HG03469 (cell line): ENCODE measurements around the gene CRYGA.
"Not testable (repeated sequence)": the region's sequence is repeated elsewhere in the genome, so short reads cannot be mapped to it uniquely, and the experiment has no call there.

Source experiments
- ATAC-seq: cut with Tn5 transposase; IDR thresholded peaks from one replicate; pipeline ENCODE4 v1.9.1; 2021; ENCODE audit warnings: mild to moderate bottlenecking, moderate library complexity, moderate number of reproducible peaks; ENCODE audit not compliant: unreplicated experiment

The CRYGA gene

GRCh38 chr2:208164951-208165755, 1.8 kb upstream of the CRYGA start:
- no peak for ATAC-seq

GRCh38 chr2:208156439-208156838, 7.0 kb downstream of the CRYGA start:
- ATAC-seq = no peak

GRCh38 chr2:208153156-208153555, 10.2 kb downstream of the CRYGA start:
- ATAC-seq = no peak

GRCh38 chr2:208150956-208151355, 12.4 kb downstream of the CRYGA start:
- ATAC-seq = no peak

- no peak for ATAC-seq
Measured at GRCh38 chr2:208150094-208150493, 13.3 kb downstream of the CRYGA start.

- no peak for ATAC-seq
Measured at GRCh38 chr2:208148803-208149202, 14.6 kb downstream of the CRYGA start.

- no peak for ATAC-seq
Measured at GRCh38 chr2:208147759-208148158, 15.6 kb downstream of the CRYGA start.

- ATAC-seq = no peak
Measured at GRCh38 chr2:208147008-208147407, 16.4 kb downstream of the CRYGA start.

- ATAC-seq = no peak
Measured at GRCh38 chr2:208146006-208146405, 17.4 kb downstream of the CRYGA start, which contains the start of gene CRYGB. TSS of gene CRYGB (minus strand) at chr2:208146158. CDS start at chr2:208146120, 38 bp downstream.

- no peak for ATAC-seq
Measured at GRCh38 chr2:208142925-208143799, 20.2 kb downstream of the CRYGA start.

GRCh38 chr2:208142240-208142924, 21.0 kb downstream of the CRYGA start:
- ATAC-seq = no peak

- ATAC-seq = no peak
Measured at GRCh38 chr2:208139447-208139846, 23.9 kb downstream of the CRYGA start.

- not testable (repeated sequence) for ATAC-seq
Measured at GRCh38 chr2:208138334-208138733, 25.1 kb downstream of the CRYGA start.

GRCh38 chr2:208136716-208137094, 26.7 kb downstream of the CRYGA start:
- ATAC-seq = no peak

- no peak for ATAC-seq
Measured at GRCh38 chr2:208135794-208136715, 27.3 kb downstream of the CRYGA start.

GRCh38 chr2:208134928-208135586, 28.3 kb downstream of the CRYGA start:
- ATAC-seq = peak; percentile 78

- ATAC-seq = no peak
Measured at GRCh38 chr2:208130712-208131110, 32.7 kb downstream of the CRYGA start.

- no peak for ATAC-seq
Measured at GRCh38 chr2:208129744-208130711, 33.4 kb downstream of the CRYGA start, which contains the start of gene CRYGC. TSS of gene CRYGC (minus strand) at chr2:208129828. CDS start at chr2:208129792, 36 bp downstream.
